K562 (cell line): ENCODE data around the gene NRSN2. TPM values are rescaled to one million over a fixed set of nuclear protein-coding genes. Genes with fewer than 3 reads are reported as not detected.
A peak's percentile ranks its signal among the peaks of the same experiment; 100 is the strongest.

Experiments used
- ATAC-seq: fragments of 200-7000 bp; cut with Tn5 transposase; 3 replicates; pipeline ENCODE4 v1.9.1; 2020; ENCODE audit warnings: moderate library complexity
- Bru-seq: library from RNA; stranded (reverse); fragments of 400-500 nt; gene quantifications from one replicate; lab custom pipeline; 2021; lab: Mats Ljungman, UMichigan
- BruChase-seq, 2 experiments: library from RNA; stranded (reverse); fragments of 400-500 nt; gene quantifications; one replicate each; lab custom pipeline; 2021; lab: Mats Ljungman, UMichigan
- BruUV-seq: library from RNA; stranded (reverse); fragments of 400-500 nt; replicated peaks from 2 replicates; lab custom pipeline; 2021; lab: Mats Ljungman, UMichigan
- CTCF ChIA-PET: fragments of 300-600 bp; formaldehyde crosslinking; extraction: SDS; loops from one replicate; lab custom pipeline; 2021; ENCODE audit warnings: low intra/inter-chr PET ratio; lab: Yijun Ruan, JAX
- POLR2A ChIA-PET: fragments of 300-600, 350-650 bp; sonication (Branson Sonifier 250); formaldehyde crosslinking; extraction: SDS; loops from one replicate; lab custom pipeline; 2021; ENCODE audit warnings: antibody characterized with exemption, inconsistent platforms; lab: Yijun Ruan, JAX
- DNase-seq, 4 experiments: peaks; one replicate each; pipeline versions ENCODE4 v3.0.0 to v3.0.0-alpha.2; 2011 to 2018; ENCODE audit warnings: low spot score in 3 of 4, mixed read lengths in 3 of 4; ENCODE audit errors: extremely low read depth in 1 of 4
- FAIRE-seq: peaks from 2 replicates; lab custom pipeline; 2011; peaks lifted over from hg19 to GRCh38; lab: Jason Lieb, UNC
- H2AFZ ChIP-seq: 2 replicates; pipeline ENCODE4 v1.6.0; 2011; ENCODE audit warnings: low read depth, low read length, control low read depth, inconsistent platforms
- H3K27ac ChIP-seq: fragments of 200-600 bp; 3 replicates; pipeline ENCODE4 v1.8.0; 2011; ENCODE audit warnings: low read depth, mild to moderate bottlenecking, control low read depth, inconsistent platforms, low read length, moderate library complexity, mixed read lengths; ENCODE audit errors: extremely low read depth
- H3K27me3 ChIP-seq, 2 experiments: fragments of 300-600 bp in 1 of 2; 2 replicates in 1 of 2; 3 replicates in 1 of 2; pipeline versions ENCODE4 v1.6.0 to v1.8.0; 2011; ENCODE audit warnings: inconsistent platforms in 2 of 2, low read length in 2 of 2, mild to moderate bottlenecking in 1 of 2, mixed read lengths in 1 of 2, moderate library complexity in 1 of 2; ENCODE audit not compliant: control insufficient read depth in 2 of 2, insufficient read depth in 2 of 2
- H3K36me3 ChIP-seq: fragments of 300-600 bp; 3 replicates; pipeline ENCODE4 v1.8.0; 2011; ENCODE audit warnings: mild to moderate bottlenecking, low read length, inconsistent platforms; ENCODE audit not compliant: control insufficient read depth, insufficient read depth
- H3K4me1 ChIP-seq, 2 experiments: fragments of 200-600 bp in 1 of 2; replicated peaks in 1 of 2; 2 replicates in 1 of 2; 3 replicates in 1 of 2; pipeline versions ENCODE4 v1.5.1 to v1.8.0; 2011; ENCODE audit warnings: inconsistent platforms in 2 of 2, low read length in 2 of 2, mild to moderate bottlenecking in 1 of 2, mixed read lengths in 1 of 2, moderate library complexity in 1 of 2; ENCODE audit not compliant: control insufficient read depth in 2 of 2, insufficient read depth in 2 of 2
- H3K4me2 ChIP-seq: 2 replicates; pipeline ENCODE4 v1.6.1; 2011; ENCODE audit warnings: low read length, control low read depth, inconsistent platforms, mixed read lengths; ENCODE audit not compliant: insufficient read depth
- H3K4me3 ChIP-seq: fragments of 200-600 bp; sonication (generic), shearing (Covaris generic); 2 replicates; pipeline ENCODE4 v1.5.1; 2016; ENCODE audit warnings: control low read depth, inconsistent platforms
- H3K79me2 ChIP-seq: fragments of 200-600 bp; 3 replicates; pipeline ENCODE4 v1.8.0; 2011; ENCODE audit warnings: low read length, inconsistent platforms; ENCODE audit not compliant: control insufficient read depth, insufficient read depth
- H3K9ac ChIP-seq, 2 experiments: 2 replicates each; pipeline versions ENCODE4 v1.6.0 to v1.6.1; 2011; ENCODE audit warnings: low read depth in 2 of 2, low read length in 2 of 2, control low read depth in 1 of 2, inconsistent platforms in 1 of 2, mild to moderate bottlenecking in 1 of 2, mixed read lengths in 1 of 2; ENCODE audit not compliant: insufficient read depth in 1 of 2
- H3K9me1 ChIP-seq: one replicate; pipeline ENCODE4 v1.6.0; 2011; ENCODE audit warnings: inconsistent platforms, mild to moderate bottlenecking, low read length, moderate library complexity; ENCODE audit not compliant: control insufficient read depth, insufficient read depth
- H3K9me3 ChIP-seq: replicated peaks from 2 replicates; pipeline ENCODE4 v1.5.1; 2011; ENCODE audit warnings: low read depth, low read length, inconsistent platforms; ENCODE audit not compliant: control insufficient read depth, insufficient read depth
- H4K20me1 ChIP-seq: replicated peaks from 2 replicates; pipeline ENCODE4 v1.6.1; 2011; ENCODE audit warnings: low read length, inconsistent platforms, mixed read lengths; ENCODE audit not compliant: control insufficient read depth, insufficient read depth
- CAMTA2 ChIP-seq: fragments of 250-450 bp; sonication (Bioruptor Pico); conservative IDR thresholded peaks from 2 replicates; pipeline ENCODE4 v1.5.1; 2022
- CHD2 ChIP-seq: IDR thresholded peaks from 2 replicates; pipeline ENCODE4 v1.6.1; 2011; ENCODE audit warnings: low read depth, low read length
- ELF4 ChIP-seq: fragments of 450-650 bp; formaldehyde crosslinking; IDR thresholded peaks from 2 replicates; pipeline ENCODE4 v1.4.0; 2022; ENCODE audit warnings: missing genetic modification characterization
- HDAC6 ChIP-seq: IDR thresholded peaks from 2 replicates; pipeline ENCODE4 v1.6.1; 2012; ENCODE audit warnings: low read depth, mild to moderate bottlenecking, control low read depth, inconsistent platforms, low read length, moderate library complexity
- MCM5 ChIP-seq: fragments of 450-650 bp; IDR thresholded peaks from 2 replicates; pipeline ENCODE4 v1.6.1; 2016; ENCODE audit warnings: low read depth
- NRF1 ChIP-seq, 2 experiments: fragments of 450-650 bp; IDR thresholded peaks in 1 of 2; conservative IDR thresholded peaks in 1 of 2; 2 replicates each; pipeline ENCODE4 v1.6.1; 2014; ENCODE audit warnings: mild to moderate bottlenecking in 2 of 2
- SMAD4 ChIP-seq: fragments of 250-450 bp; sonication (Bioruptor Pico); conservative IDR thresholded peaks from 2 replicates; pipeline ENCODE4 v1.8.0; 2021; ENCODE audit warnings: inconsistent platforms, mild to moderate bottlenecking, moderate library complexity
- SMARCA5 ChIP-seq: fragments of 450-650 bp; IDR thresholded peaks from 2 replicates; pipeline ENCODE4 v1.6.1; 2016
- TAF1 ChIP-seq: IDR thresholded peaks from 2 replicates; pipeline ENCODE4 v1.6.1; 2011; ENCODE audit warnings: mild to moderate bottlenecking, low read length, moderate library complexity; ENCODE audit not compliant: insufficient read depth, control insufficient read depth, severe bottlenecking; ENCODE audit errors: extremely low read depth
- ZBTB7A ChIP-seq: IDR thresholded peaks from 2 replicates; pipeline ENCODE4 v1.6.1; 2011; ENCODE audit warnings: low read depth, mild to moderate bottlenecking, low read length, moderate library complexity, borderline replicate concordance; ENCODE audit not compliant: control insufficient read depth
- WGBS: fragments of 100-300 bp; shearing (Covaris generic); methylation state at CpG from one replicate; pipeline ENCODE4 v1.1.6; 2016; ENCODE audit warnings: low coverage, mixed read lengths; ENCODE audit not compliant: insufficient coverage; ENCODE audit errors: missing lambda C conversion rate; 5-methylcytosine and 5-hydroxymethylcytosine counted together
- in situ Hi-C: fragments of 300-500 bp; cut with MboI; formaldehyde crosslinking; loops from 4 replicates; pipeline ENCODE4 v1.15.0; 2018; ENCODE audit warnings: inconsistent platforms, mixed read lengths
- intact Hi-C: fragments of 100-400 bp; cut with micrococcal nuclease; formaldehyde crosslinking; loops from 2 replicates; pipeline ENCODE4 v1.14.2; 2022
- long read RNA-seq, 3 experiments: library from polyadenylated mRNA in 2 of 3; library from RNA in 1 of 3; unstranded in 2 of 3; stranded (forward) in 1 of 3; transcript quantifications; one replicate each; pipeline ENCODE4 v2.0.0, GENCODE V29; 2019 to 2022
- polyA minus RNA-seq, 3 experiments: library from RNA; depleted of rRNA, polyadenylated mRNA; stranded (reverse); fragments of >200 nt; gene quantifications; 2 replicates each; pipeline ENCODE4 v1.2.3, GENCODE V29; 2011
- polyA plus RNA-seq, 8 experiments: library from polyadenylated mRNA; depleted of rRNA in 4 of 8; stranded (reverse) in 5 of 8; unstranded in 3 of 8; fragments of >200 nt; fragmentation: Nextera tagmentation in 2 of 8; fragmentation: Illumina TruSeq in 1 of 8; extraction: Ambion mirVana in 2 of 8; extraction: Trizol in 1 of 8; gene quantifications; 2 replicates each; pipeline versions ENCODE4 v1.2.1 to v1.2.3, GENCODE V29; 2011 to 2014; ENCODE audit warnings: inconsistent platforms in 1 of 8, missing spikeins in 1 of 8
- total RNA-seq, 7 experiments: library from RNA; depleted of rRNA in 6 of 7; stranded (reverse); fragments of >200 nt in 6 of 7; fragmentation: Illumina TruSeq in 2 of 7; extraction: Trizol in 2 of 7; gene quantifications; 2 replicates each; pipeline versions ENCODE4 v1.2.1 to v1.2.3, GENCODE V29; 2011 to 2021; ENCODE audit warnings: low replicate concordance in 1 of 7
- TF ChIP-seq, protein P1 (sequence below): fragments of 450-650 bp; IDR thresholded peaks from 2 replicates; pipeline ENCODE4 v1.6.1; 2016; ENCODE audit warnings: low read depth, mild to moderate bottlenecking, moderate library complexity

The NRSN2 gene, protein sequence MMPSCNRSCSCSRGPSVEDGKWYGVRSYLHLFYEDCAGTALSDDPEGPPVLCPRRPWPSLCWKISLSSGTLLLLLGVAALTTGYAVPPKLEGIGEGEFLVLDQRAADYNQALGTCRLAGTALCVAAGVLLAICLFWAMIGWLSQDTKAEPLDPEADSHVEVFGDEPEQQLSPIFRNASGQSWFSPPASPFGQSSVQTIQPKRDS
- total RNA-seq (2011; cell fraction: chromatin; rRNA removed; ENCODE audit: low replicate concordance) = 9.8 and 24.5 TPM in 2 replicates
- total RNA-seq (2011; cell fraction: nucleolus; rRNA removed) = 24.9 and 37.9 TPM in 2 replicates
- 34.2 and 46.5 TPM in 2 replicates for total RNA-seq (2011; cell fraction: nucleoplasm; rRNA removed)
- total RNA-seq (2014; rRNA removed) = 11.1 and 21.5 TPM in 2 replicates
- 6.7 and 7.5 TPM in 2 replicates for total RNA-seq (2014; rRNA removed; fragmentation: Illumina TruSeq; extraction: Trizol)
- 7.8 and 9.6 TPM in 2 replicates for total RNA-seq (2015; rRNA removed; fragmentation: Illumina TruSeq; extraction: Trizol)
- total RNA-seq (2021) = 26.7 and 28.5 TPM in 2 replicates
- polyA plus RNA-seq (2011; rRNA removed) = 13.1 and 37.5 TPM in 2 replicates
- 54.0 and 57.8 TPM in 2 replicates for polyA plus RNA-seq (2011; cell fraction: cytosol; rRNA removed)
- polyA plus RNA-seq (2011; cell fraction: nucleus; rRNA removed) = 24.4 and 24.6 TPM in 2 replicates
- polyA plus RNA-seq (2012) = 21.9 and 37.5 TPM in 2 replicates
- polyA plus RNA-seq (2014; fragmentation: Illumina TruSeq; extraction: Trizol) = 24.3 and 24.7 TPM in 2 replicates
- polyA plus RNA-seq (2014; fragmentation: Nextera tagmentation; extraction: Ambion mirVana) = 1 to 10 TPM; 7.9 to 8.3 TPM
- 24.8 and 29.7 TPM in 2 replicates for polyA plus RNA-seq (2014; rRNA removed)
- 8.2 and 13.0 TPM in 2 replicates for polyA minus RNA-seq (2011; rRNA and poly(A)+ RNA removed)
- 14.1 and 27.3 TPM in 2 replicates for polyA minus RNA-seq (2011; cell fraction: cytosol; rRNA and poly(A)+ RNA removed)
- 5.0 and 5.7 TPM in 2 replicates for polyA minus RNA-seq (2011; cell fraction: nucleus; rRNA and poly(A)+ RNA removed)
- percentile 58 among the genes with signal in this experiment for Bru-seq, nascent RNA
- BruChase-seq, experiment 1, labeled RNA remaining after a 2-hour chase = percentile 50 among the genes with signal in this experiment
- BruChase-seq, experiment 2, labeled RNA remaining after a 6-hour chase = percentile 52 among the genes with signal in this experiment
- long read RNA-seq, experiment 1, transcript NRSN2-202 (4 exons, 2,088 nt) = major isoform, 5 of 34 reads
- long read RNA-seq, experiment 1, partial matches to known transcripts = 24 of 34 reads
- long read RNA-seq, experiment 1, other reads (novel, unspliced or antisense) = 2 of 34 reads
- long read RNA-seq, experiment 2, transcript NRSN2-202 (4 exons, 2,088 nt) = major isoform, 5 of 24 reads
- long read RNA-seq, experiment 2, partial matches to known transcripts = 4 of 24 reads
- long read RNA-seq, experiment 2, other reads (novel, unspliced or antisense) = 12 of 24 reads
- long read RNA-seq, experiment 3, transcript NRSN2-202 (4 exons, 2,088 nt) = major isoform, 6 of 12 reads
- long read RNA-seq, experiment 3, partial matches to known transcripts = 2 of 12 reads
- long read RNA-seq, experiment 3, other reads (novel, unspliced or antisense) = 4 of 12 reads

- CTCF ChIA-PET = no interaction called here
- Histone ChIP-seq H3K9me1 (no peaks in the 10 kb centered on the region), H3K36me3 (peaks cover 24% of the 10 kb centered on the region), H3K4me1 (peaks cover 15 to 36% of the 10 kb centered on the region in 2 experiments), H3K4me2 (peak within 1 kb of the TSS; percentile 90), H3K27ac (peak within 1 kb of the TSS; percentile 96), H3K27me3 (no peaks in the 10 kb centered on the region), H3K4me3 (peak within 1 kb of the TSS; percentile 59), H3K9me3 (peaks cover 10% of the 10 kb centered on the region), H3K9ac (peak within 1 kb of the TSS; percentile 79 to 92), H2AFZ (peak within 1 kb of the TSS; percentile 87), H4K20me1 (no peaks in the 10 kb centered on the region), H3K79me2 (peaks cover 25% of the 10 kb centered on the region)
- FAIRE-seq = no peak
- 1% methylated on average over 14 of the region's 50 CpGs for WGBS
- in situ Hi-C loops (no loop called here), intact Hi-C loops (no loop called here)
- POLR2A ChIA-PET = interaction anchor here (0.5 to 1.9 kb wide), 17 partner anchors 14 to 168 kb away, joined by 3 to 13 read pairs (median 3); partner anchors contain the start of gene TRIB3
- peak; percentile 83 for ATAC-seq
- peak; percentile 72 to 77 (median 74) for DNase-seq
- no TSS peak for BruUV-seq
- TF ChIP-seq CHD2 = 0 out of 2 replicates have a peak, but pooled peaks have one; percentile 20
- no peak for TF ChIP-seq MCM5
- peak; percentile 41; the same call in 1 of the 2 replicates for TF ChIP-seq ZBTB7A
- TF ChIP-seq SMARCA5 = no peak
- TF ChIP-seq ELF4 (CRISPR knock-in tag) = no peak
- TF ChIP-seq SMAD4 (CRISPR knock-in tag) = no peak
- peak; percentile 83 to 85 for TF ChIP-seq NRF1 (conservative IDR thresholded peaks at IDR 0.05 in 1 of 2, IDR thresholded peaks at IDR 0.05 in 1 of 2)
- no peak for TF ChIP-seq CAMTA2 (CRISPR knock-in tag)
- TF ChIP-seq HDAC6 = no peak
- TF ChIP-seq, protein P1, sequence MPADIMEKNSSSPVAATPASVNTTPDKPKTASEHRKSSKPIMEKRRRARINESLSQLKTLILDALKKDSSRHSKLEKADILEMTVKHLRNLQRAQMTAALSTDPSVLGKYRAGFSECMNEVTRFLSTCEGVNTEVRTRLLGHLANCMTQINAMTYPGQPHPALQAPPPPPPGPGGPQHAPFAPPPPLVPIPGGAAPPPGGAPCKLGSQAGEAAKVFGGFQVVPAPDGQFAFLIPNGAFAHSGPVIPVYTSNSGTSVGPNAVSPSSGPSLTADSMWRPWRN = no peak
- peak; percentile 26 for TF ChIP-seq TAF1
Measured at GRCh38 chr20:346640-347316, at the start of gene NRSN2. Gene NRSN2 (plus strand): TSS chr20:347111. CDS start chr20:349644, 2,533 bp downstream.
